ENCODE data around the gene SF3B2.
A peak's percentile ranks its signal among the peaks of the same experiment; 100 is the strongest.
"Not testable (repeated sequence)": the region's sequence is repeated elsewhere in the genome, so short reads cannot be mapped to it uniquely, and the experiment has no call there.

SF3B2 gene

DNA sequence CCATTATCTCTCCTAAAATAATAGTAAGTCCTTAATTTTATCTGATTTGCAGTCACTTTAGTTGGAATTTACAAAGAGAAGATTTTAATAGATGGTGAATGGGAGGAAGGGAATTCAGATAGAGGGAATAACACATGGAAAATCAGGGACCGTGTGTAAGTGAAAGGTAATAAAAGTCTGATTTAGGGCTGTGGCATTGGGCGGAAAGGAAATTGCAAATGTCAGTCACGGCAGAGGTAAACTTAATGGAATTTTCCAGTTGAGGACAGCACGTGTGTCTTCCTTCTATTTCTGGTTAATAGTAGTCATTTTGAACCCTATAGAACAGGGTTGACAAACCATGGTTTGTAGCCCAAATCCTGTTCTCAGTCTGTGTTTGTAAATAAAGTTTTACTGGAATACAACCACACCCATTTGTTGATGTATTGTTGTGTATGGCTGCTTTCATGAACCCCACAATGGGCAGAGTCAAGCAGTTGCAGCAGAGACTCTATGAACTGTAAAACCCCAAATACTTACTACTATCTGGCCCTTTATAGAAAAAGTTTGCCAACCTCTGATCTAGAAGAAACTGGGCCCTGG lies 52.0 kb downstream of the SF3B2 start:
- DNase-seq, result no peak

DNA sequence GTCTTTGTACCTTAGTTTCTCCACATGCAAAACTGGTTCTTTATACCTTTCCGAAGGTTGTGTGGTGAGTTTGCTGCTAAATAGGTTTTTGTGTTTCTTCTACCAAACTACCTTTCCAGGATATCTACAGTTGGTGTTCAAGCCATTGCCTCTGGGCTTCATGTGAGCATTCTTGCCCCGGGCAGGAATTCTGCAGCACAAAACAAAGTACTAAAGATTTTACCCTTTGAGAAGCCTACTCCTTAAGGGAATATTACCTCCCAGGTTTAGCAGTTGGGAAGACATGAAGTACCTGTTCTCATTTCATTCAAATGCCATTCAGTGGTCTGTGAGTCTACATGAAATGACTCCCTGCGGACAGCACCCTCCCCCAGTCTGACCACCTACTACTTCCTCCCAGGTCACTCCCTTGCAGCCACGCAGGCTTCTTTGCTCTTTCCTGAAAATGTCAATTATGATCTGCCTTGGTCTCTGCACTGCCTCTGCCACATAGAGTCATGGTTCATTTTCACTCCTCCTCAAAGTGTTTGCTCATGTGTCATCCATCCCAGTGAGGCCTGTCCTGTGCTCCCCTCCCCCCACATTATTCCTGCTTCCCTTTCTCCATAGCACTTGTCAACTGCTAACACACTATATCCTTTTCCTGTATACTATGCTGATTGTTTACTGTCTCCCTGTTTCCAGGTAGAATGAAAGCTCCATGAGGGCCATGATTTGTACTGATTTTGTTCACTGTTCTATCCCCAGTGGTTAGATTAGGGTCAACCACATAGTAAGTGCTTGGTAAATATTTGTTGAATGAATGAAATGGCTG lies 54.8 kb downstream of the SF3B2 start:
- DNase-seq, result no peak

DNA sequence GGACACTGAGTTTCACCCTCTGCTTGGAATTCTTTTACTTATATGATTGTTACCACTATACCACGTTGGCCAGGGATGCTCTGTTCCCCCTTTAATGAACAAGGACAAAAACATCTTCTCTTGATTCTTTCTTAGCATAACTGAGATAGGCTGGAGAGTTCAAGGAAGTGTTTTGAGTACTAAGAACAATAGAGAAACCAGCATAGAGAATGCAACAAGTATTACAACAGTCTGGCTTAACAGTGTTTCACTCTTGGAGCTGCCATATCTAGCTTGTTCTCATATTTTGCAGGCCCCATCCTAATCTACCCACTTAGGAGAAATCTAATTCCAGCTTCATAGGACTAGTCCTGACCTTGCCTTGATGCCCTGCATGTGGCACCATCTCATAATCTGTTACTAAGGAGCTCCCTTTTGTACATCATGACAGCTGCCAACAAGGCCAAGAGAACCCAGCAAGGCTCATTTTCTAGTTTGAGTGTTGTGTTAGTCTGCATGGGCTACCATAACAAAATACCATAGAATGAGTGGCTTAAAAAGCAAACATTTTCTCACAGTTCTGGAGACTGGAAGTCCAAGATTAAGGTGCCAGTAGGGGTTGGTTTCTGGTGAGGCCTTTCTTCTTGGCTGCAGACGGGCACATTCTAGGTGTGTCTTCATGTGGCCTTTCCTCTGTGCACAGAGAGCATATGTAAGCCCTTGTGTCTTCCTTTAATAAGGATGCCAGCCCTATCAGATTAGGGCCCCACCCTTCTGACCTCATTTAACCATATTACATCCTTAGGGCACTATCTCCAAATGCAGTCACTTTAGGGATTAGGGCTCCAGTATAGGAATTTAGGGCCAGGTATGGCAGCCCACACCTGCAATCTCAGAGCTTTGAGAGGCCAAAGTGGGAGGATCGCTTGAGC lies 55.7 kb downstream of the SF3B2 start:
- no peak for DNase-seq

GRCh38 chr11:66109294-66109693 lies 57.1 kb downstream of the SF3B2 start:
- DNase-seq, result no peak

- no peak for DNase-seq
These were observed 59.0 kb downstream of the SF3B2 start for GRCh38 chr11:66111158-66111557.

- no peak for DNase-seq
These were observed 59.9 kb downstream of the SF3B2 start for GRCh38 chr11:66112041-66112491.

GRCh38 chr11:66112601-66113499 lies 60.7 kb downstream of the SF3B2 start:
- peak in 1 of 56 donors; percentile 11 for DNase-seq

GRCh38 chr11:66114957-66115356 lies 62.8 kb downstream of the SF3B2 start:
- not testable (repeated sequence) for DNase-seq

GRCh38 chr11:66115638-66116301 lies 63.6 kb downstream of the SF3B2 start:
- no peak for DNase-seq

DNA sequence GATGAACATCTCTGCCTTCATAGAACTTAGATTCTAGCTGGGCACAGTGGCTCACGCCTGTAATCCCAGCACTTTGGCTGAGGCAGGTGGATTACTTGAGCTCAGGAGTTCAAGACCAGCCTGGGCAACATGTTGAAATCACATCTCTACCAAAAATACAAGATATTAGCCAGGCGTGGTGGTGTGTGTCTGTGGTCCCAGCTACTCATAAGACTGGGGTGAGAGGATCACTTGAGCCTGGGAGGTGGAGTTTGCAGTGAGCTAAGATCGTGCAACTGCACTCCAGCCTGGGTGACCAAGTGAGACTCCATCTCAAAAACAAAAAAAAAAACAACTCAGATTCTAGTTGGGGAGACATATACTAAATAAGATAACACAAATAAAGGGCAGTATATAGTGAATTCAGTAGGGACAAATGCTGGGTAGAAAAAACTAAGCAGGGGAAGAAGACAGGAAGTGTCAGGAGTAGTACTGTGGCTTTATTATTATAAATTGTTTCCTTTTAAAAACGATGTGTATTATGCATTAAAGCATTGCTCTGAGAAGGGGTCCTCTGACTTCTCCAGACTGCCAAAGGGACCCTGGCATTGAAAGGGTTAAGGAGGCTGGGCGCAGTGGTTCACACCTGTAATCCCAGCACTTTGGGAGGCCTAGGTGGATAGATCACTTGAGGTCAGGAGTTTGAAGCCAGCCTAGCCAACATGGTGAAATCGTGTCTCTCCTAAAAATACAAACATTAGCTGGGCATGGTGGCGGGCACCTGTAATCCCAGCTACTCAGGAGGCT lies 64.6 kb downstream of the SF3B2 start:
- no peak for DNase-seq

- no peak for DNase-seq
These were observed 66.7 kb downstream of the SF3B2 start for GRCh38 chr11:66118847-66119246.
